ENCODE data around the gene CHCT1.

CHCT1 gene

DNA sequence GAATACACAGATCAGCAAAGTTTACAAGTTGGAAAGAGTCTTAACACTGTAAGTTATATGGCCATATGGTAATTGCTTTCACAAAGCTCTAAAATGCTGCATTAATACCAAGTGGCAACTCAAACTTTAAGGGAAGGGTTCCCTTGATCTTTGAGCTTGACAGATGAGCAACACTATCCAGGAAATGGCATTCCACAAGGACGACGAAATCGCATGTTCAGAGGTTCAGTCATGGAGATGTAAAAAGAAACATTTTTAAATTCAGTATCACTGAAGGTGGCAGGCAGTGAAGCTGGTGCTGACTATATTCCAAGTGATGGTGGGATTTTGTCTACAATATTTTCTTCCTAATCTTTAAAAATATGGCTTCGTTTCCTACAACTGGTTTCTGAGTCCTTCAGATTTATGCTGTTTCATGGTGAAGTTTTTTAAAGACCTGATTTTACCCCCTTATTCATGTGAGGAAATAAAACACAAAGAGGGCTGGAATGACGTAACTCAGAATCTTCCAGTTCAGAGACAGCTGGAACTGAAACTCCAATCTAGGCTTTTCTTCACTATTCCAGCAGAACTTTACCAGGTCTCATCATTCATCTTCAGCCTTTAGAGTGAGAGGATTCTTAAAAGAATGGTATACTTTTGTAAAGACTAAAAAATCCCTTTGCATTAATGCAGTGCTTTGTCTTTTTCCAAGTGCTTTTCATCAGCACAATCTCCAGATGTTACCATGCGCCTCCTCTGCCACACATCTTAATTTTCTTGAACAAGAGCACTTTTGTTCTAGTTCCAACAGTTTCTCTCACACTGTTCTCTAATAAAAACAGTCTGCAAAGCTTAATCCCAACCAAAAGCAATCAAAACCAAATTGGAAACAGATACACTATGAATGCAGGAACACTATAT lies 20.2 kb downstream of the CHCT1 start:
- no peak for DNase-seq (ENCODE audit: low spot score)

DNA sequence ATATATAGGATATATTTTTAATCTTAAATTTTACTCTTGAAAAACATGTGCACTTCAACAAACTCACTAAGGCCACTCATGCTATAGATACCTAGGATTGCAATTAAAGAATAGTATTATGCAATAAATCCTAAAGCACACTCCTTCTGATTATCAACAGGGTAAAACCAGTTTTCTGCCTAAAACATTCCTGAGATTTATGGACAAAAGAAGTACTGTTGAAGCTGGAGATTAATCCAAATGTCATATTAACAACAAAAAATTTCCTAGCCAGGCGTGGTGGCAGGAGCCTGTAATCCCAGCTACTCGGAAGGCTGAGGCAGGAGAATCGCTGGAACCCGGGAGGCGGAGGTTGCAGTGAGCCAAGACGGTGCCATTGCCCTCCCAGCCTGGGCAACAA lies 21.4 kb downstream of the CHCT1 start:
- DNase-seq (ENCODE audit: low spot score), result no peak

DNA sequence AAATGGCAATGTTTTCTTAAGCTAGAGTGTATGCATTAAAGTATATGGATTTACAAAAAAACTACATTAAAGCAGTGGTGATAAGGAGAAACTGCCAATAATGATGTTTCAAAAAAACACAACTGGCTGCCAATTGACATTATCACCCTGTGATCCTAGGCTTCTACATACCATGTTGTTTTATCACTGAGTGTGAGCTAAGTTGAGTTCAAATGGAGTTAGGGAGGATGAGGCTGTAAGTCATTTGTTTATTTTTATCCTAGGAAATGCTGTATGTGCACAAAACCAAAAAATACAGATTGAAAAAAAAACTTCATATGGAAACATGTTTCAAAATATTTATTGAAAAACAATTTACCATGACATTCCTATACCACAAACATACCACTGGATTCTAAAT lies 22.9 kb downstream of the CHCT1 start:
- DNase-seq (ENCODE audit: low spot score), result no peak

DNA sequence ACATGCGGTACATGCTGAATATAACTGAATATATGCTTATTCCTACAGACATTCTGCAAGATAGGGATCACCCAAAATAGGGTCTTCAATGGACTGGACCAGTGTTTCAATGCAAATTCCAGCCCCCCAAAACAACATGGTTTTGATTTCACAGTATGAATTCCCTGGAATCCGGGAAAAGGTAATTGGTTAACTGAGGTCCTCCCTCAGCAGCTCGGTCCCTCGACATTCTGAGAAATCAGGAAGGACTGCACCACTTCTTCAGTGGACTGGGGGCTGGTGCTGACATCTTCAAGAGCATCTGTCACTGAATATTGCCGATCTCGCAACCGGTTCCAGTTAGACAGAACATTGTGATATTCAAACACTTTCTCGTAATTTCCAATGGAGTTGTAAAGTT lies 25.1 kb downstream of the CHCT1 start:
- no peak for DNase-seq (ENCODE audit: low spot score)

DNA sequence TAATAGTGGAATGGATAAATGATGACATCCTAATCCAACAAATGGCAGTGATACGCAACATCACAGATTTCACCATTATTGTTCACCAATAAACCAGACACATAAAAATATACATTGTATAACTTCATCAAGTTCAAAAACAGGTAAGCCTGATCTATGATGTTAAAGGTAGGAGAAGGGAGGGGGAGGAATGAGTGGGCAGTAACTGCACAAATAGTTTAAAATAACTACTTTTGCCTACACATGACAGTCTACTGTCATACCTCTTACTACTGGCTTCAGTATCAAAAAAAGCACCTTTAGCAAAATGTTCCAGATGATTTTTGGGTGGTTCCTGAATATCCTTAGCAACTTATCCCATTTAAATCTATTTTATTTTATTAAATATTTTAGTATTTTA lies 28.8 kb downstream of the CHCT1 start:
- DNase-seq (ENCODE audit: low spot score), result no peak

DNA sequence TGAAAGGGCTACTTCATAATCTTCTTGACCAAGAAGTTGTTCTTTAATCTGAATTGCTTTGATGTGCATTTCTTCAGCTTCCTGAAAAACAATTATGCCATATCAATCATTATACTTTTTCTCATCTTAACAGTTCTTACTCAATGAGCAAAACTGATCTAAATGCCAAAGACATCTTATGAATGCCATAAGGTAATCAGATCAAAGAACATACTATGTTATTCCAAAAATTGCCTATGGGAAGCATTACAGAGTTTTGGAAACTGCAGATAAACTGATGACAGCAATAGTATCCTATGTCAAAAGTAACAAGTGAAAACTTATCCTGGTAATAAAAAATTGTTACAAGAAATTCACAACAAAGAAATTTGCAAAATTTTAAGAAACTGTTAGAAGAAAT lies 29.7 kb downstream of the CHCT1 start:
- no peak for DNase-seq (ENCODE audit: low spot score)

DNA sequence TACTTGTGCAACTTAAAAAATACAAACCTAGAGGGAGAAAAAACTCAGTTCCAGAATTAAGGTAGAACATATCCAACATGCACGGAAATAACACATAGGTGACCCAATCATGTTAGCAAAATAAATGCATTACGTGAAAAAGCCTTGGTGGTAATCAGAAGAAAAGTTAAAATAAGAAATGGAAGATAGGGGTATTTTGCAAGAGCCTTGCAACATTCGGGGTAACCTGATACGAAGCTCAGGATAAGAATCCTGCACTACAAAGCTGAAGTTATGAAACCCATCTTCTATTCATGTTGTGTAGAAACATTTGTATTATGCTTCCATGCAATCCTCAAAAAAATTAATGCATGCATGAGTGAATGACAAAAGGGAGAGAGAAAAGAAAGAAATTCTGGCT lies 33.1 kb downstream of the CHCT1 start:
- DNase-seq (ENCODE audit: low spot score), result no peak

DNA sequence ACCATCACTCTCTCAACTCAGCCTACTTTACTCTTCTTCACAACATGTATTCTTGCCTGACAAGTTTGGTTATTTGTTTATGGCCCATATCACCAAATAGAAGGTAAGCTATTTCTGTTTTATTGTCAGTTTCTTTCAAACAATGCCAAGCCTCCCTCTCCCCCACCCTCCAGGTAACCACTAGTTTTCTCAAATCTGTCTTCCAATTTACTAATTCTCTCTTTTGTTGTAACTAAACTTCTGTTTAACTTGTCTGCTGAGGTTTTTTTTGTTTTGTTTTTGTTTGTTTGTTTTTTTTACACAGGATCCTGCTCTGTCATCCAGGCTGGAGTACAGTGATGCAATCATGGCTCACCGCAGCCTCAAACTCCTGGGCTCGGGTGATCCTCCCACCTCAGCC lies 34.9 kb downstream of the CHCT1 start:
- no peak for DNase-seq (ENCODE audit: low spot score)

DNA sequence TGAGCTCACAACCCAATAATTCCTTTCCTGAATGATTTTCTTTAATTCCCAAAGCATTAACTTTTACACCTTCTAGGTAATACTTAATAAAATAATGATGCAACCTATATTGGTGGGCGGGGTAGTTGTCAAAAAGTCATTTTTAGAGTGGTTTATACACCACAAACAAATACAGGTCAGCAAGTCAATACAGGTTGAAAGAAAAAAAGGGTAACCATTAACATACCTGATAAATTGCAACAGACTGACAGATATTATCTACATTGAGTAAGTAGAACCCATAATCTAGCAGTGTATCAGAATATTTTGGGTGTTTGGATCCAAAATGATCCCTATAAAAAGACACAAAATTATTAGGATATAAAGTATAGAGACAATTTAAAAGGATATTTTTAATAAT lies 39.3 kb downstream of the CHCT1 start:
- no peak for DNase-seq (ENCODE audit: low spot score)

DNA sequence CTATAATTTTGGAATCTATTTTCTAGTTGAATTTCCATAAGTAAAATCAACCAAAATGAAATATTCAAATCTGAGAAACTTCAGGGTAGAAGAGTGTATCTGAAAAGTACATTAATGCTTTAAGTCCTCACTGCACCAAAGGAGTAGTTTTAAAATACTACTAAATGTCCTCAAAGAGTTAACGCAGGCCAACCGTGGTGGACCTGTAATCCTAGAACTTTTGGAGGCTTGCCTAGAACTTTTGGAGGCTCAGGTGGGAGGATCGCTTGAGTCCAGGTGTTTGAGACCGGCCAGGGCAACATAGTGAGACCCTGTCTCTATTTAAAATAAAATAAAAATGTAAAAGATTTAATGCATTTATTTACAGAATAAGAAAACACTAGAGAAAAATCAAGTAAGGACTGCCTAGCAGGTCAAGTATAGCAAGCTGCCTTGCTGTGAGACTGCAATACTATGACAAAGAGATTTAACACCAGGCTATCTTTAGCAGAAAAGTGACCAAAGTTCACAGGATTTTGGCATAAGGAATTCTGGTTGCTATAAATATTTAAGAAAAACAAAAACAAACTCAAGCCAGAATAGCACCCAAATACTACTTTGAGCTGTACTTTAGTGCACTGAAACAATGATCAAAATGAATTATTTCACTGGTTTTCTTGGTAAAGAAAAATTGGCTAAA lies 41.0 kb downstream of the CHCT1 start:
- no peak for DNase-seq (ENCODE audit: low spot score)

DNA sequence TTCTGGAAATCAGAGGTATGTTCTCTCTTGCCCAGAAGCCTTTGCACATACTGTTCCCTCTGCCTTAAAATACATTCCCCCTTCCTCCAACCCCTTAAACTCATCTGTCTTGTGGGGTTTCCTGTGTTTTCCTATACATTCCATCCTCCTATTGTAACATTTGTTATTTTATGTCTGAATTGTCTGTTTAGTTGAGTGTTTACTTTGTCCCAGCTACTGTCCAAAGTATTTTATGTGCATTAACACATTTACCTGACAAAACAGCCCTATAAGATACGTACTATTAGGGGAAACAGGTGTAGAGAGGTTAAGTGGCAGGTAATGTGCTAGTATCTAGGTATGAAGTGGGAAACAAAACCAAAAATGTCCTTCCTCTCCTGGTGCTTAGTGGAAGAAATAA lies 42.1 kb downstream of the CHCT1 start:
- DNase-seq (ENCODE audit: low spot score), result no peak

DNA sequence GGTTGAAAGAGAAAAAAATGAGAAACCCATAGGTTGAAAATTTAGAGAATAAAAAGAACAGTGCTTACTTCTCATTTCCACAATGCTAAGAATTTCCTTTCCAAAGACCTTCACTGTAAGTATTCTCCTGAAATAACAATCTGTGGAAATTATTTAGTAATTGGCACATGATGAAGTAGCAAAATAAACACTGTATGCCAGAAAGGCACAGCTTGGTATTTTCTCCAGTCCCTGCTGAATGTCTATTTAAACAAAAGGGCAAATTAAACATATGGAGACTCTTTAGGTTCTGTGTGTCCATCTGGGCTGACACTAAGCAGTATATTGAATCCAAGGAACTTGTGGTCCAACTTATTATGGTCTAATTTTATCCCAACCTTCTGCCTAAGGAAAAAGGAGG lies 46.1 kb downstream of the CHCT1 start:
- DNase-seq (ENCODE audit: low spot score), result no peak

DNA sequence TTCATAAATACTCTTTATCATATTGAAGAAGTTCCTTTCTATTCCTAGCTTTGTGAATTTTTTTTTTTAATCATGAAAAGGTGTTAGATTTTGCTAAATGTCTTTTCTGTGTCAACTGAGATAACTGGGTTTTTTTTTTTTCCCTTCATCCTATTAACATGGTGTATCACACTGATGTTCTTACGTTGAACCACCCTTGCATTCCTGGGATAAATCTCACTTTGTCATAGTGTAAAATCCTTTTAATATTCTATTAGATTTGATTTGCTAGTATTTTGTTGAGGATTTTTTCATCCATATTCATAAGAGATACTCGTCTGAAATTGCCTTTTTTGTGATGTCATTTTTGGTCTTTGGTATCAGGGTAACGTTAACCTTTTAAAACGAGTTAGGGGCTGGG lies 49.2 kb downstream of the CHCT1 start:
- no peak for DNase-seq (ENCODE audit: low spot score)

DNA sequence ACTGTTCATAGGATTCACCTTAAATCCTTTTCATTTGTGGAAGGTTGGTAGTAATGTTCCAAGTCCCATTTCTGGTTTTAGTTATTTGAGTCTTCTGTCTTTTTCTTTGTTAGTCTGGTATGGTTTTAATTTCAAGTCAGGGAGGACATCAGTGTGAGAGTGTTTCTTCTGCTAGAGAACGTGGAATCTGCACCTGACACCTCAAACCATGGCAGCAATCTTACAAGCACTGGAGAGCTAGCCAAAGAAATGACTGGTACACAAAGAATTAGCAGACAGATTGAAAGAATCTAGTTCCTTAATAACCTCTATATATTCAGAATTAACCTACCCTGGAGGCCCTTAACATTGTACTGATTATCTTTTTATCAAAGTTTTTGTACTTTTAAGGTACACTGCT lies 50.2 kb downstream of the CHCT1 start:
- DNase-seq (ENCODE audit: low spot score), result no peak

DNA sequence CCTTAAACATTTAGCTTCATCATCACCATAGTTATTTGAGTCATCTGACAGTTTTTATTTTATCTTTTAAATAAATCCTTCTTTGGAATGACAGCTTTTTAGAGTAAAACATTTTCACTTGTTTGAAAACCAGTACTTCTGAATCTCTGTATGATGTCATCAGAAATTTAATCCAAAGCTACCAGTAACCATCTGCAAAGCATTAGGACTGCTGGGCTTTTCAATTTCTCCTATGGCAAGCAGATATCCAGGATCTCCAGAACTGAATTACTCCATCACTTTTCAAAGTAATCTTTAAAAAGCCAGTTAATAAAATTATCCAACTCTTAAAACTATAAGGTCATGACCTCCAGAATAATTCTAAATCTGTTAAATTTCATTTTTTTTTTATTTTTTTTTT lies 51.5 kb downstream of the CHCT1 start:
- no peak for DNase-seq (ENCODE audit: low spot score)

Measured in LoVo (cell line).